ENCODE measurements around the gene WDR27. TPM values are rescaled to one million over a fixed set of nuclear protein-coding genes. Genes with fewer than 3 reads are reported as not detected.
"Not testable (repeated sequence)": the region's sequence is repeated elsewhere in the genome, so short reads cannot be mapped to it uniquely, and the experiment has no call there.

Gene WDR27
- total RNA-seq, 1 donor from 2014 or later = 27.2 TPM

DNA sequence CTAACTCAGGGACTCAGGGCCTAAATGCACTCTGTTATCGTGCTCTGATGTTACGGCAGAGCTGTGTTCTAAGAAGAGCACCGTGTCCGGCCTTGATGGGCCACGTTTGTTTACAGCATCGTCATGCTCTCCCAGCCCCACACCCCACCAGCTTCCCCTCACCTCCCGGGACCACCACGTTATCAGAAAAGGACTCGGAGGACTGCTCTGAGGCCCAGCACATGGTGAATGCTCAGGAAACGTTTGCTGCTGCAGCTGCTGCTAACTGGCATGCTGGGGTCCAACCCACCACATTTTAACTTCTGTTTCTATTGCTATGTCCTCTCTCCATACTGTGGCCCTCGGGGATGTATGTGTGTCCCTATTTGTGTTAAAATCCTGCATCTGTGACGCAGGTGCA is 50.3 kb downstream of the WDR27 start:
- TF ChIP-seq, protein P1, sequence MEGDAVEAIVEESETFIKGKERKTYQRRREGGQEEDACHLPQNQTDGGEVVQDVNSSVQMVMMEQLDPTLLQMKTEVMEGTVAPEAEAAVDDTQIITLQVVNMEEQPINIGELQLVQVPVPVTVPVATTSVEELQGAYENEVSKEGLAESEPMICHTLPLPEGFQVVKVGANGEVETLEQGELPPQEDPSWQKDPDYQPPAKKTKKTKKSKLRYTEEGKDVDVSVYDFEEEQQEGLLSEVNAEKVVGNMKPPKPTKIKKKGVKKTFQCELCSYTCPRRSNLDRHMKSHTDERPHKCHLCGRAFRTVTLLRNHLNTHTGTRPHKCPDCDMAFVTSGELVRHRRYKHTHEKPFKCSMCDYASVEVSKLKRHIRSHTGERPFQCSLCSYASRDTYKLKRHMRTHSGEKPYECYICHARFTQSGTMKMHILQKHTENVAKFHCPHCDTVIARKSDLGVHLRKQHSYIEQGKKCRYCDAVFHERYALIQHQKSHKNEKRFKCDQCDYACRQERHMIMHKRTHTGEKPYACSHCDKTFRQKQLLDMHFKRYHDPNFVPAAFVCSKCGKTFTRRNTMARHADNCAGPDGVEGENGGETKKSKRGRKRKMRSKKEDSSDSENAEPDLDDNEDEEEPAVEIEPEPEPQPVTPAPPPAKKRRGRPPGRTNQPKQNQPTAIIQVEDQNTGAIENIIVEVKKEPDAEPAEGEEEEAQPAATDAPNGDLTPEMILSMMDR (conservative IDR thresholded peaks at IDR 0.05; ENCODE audit: low read depth, low read length) = no peak
- DNase-seq (ENCODE audit: low read depth) = no peak
- H3K4me3 ChIP-seq (ENCODE audit: low read depth, low read length) = no peak overlapping the region

DNA sequence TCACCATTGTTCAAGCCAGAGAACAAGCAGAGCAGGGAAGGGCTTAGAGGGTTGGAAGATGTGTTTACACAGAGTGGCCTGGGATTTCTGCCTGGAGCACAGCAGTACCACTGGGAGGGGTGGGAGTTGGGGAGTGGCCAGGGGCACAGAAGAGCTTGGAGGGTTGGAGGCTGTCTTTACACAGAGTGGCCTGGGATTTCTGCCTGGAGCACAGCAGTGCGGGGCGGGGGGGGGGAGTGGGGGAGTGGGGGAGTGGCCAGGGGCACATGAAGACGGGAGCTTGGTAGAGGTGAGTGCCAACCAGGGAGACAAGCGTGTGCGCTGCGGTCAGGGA is 50.9 kb downstream of the WDR27 start:
- TF ChIP-seq, protein P1 (conservative IDR thresholded peaks at IDR 0.05; ENCODE audit: low read depth, low read length) = no peak
- DNase-seq (ENCODE audit: low read depth) = no peak
- no peak overlapping the region for H3K4me3 ChIP-seq (ENCODE audit: low read depth, low read length)

DNA sequence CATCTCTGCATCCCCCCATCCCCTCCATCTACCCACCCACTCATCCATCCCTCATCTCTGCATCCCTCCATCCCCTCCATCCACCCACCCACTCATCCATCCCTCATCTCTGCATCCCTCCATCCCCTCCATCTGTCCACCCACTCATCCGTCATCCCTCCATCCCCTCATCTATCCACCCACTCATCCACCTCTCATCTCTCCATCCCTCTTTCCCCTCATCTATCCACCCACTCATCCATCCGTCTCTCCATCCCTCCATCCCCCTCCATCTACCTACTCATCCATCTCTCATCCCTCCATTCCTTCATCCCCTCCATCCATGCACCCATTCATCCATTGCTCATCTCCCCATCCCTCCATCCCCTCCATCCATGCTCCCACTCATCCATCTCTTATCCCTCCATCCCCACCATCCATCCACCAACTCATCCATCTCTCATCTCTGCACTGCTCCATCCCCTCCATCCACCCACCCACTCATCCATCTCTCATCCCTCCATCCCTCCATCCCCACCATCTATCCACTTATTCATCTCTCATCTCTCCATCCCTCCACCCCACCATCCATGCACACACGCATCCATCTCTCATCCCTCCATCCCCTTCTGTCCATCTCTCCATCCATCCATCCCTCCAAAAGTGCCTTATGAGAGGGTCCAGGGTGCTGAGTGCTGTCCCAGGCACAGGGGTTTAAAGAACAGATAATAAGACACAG is 51.4 kb downstream of the WDR27 start:
- no peak overlapping the region for H3K4me3 ChIP-seq (ENCODE audit: low read depth, low read length)
- TF ChIP-seq, protein P1 (conservative IDR thresholded peaks at IDR 0.05; ENCODE audit: low read depth, low read length) = no peak
- no peak for DNase-seq (ENCODE audit: low read depth)

DNA sequence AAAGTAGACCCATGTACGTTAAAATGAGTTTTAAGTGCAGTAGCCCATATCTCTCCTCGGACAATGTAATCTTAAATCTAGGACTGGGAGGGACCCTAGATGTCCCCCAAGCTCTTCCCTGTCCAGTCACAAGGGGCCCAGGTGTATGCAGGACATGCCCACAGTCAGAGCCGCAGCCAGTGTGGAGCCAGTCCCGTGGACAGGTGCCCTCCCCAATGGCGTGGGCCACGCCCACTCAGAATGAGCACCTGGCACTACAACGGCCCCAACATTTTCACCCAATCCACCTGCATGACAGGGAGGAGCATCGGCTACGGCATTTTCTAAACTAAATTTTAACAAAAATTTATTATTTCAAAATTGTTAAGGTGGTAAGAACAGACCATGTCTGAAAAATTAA is 53.2 kb downstream of the WDR27 start:
- no peak for DNase-seq (ENCODE audit: low read depth)
- TF ChIP-seq, protein P1 (conservative IDR thresholded peaks at IDR 0.05; ENCODE audit: low read depth, low read length) = no peak
- H3K4me3 ChIP-seq (ENCODE audit: low read depth, low read length) = no peak overlapping the region

DNA sequence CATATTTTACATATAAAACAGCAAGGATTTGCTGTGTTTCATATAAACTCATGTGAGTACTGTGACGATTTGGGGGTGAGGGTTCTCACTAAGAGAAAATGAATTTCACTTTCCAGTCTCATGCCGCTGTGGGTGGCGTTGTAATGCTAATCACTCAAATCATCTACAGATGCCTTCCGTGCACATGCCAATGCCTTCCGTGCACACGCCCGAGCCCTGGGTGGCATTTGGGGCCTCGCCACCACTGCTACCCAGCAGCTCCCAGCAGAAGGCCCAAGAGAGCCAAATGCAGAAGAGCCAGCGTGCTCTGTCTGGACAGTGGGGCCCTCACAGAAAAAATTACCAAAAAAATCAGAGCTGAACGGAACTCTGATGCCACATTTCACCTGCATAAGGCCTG is 53.7 kb downstream of the WDR27 start:
- TF ChIP-seq, protein P1 (conservative IDR thresholded peaks at IDR 0.05; ENCODE audit: low read depth, low read length) = no peak
- no peak overlapping the region for H3K4me3 ChIP-seq (ENCODE audit: low read depth, low read length)
- no peak for DNase-seq (ENCODE audit: low read depth)

DNA sequence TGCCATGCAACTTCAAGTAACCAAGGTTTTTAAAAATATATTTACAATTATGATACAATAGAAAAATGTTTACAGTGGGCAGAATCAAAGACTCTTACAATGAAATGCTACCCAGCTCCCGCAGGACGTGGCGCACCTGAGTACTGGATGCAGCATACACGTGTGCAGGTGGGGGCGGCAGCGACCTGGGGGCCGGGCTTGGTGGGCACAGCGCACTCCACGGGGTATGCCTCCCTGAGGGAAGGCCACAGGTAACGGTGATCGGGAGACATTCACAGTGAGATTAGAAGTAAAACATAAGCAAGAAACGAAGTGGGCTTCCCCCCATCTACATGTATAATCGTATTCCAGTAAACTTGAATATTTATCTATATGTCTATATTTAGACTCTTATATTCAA is 54.2 kb downstream of the WDR27 start:
- DNase-seq (ENCODE audit: low read depth) = no peak
- no peak overlapping the region for H3K4me3 ChIP-seq (ENCODE audit: low read depth, low read length)
- TF ChIP-seq, protein P1 (conservative IDR thresholded peaks at IDR 0.05; ENCODE audit: low read depth, low read length) = no peak

DNA sequence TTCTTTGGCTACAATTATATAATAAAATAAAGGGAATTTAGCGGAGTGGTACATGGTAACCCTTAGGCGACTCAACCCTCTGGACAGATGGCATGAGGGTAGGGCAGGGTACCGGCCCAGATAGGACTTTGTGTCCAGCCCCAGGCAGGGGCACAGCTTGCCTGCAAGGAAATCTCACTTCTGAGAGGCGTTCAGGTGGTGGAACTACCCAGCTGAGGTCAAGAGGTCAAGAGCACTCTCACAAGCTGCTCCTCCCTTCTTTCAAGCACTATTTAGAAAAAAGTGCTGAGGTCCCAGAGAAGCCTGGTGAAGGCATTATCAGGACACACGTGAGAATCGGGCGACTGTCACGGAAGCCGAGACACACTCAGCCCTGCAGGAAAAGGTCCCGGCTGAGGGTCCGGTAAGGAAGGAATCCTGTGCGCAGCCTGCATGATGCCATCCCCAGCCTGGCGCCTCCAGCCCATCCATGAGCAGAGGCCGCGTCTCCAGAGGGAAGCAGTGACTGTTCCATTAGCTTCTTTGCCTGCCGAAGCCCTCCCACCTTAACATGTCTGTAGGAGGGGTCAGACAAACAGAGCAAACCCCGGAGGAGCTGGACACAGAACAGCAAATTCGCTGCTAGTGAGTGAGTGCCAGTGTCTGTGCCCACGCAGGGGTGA is 54.8 kb downstream of the WDR27 start:
- TF ChIP-seq, protein P1 (conservative IDR thresholded peaks at IDR 0.05; ENCODE audit: low read depth, low read length) = no peak
- H3K4me3 ChIP-seq (ENCODE audit: low read depth, low read length) = no peak overlapping the region
- no peak for DNase-seq (ENCODE audit: low read depth)

DNA sequence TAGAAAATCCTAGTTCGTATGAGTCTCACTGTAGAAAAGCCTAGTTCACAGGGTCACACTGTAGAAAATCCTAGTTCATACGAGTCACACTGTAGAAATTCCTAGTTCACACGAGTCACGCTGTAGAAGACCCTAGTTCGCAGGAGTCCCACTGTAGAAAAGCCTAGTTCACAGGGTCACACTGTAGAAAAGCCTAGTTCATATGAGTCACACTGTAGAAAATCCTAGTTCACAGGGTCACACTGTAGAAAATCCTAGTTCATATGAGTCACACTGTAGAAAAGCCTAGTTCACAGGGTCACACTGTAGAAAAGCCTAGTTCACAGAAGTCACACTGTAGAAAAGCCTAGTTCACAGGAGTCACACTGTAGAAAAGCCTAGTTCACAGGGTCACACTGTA is 56.4 kb downstream of the WDR27 start:
- DNase-seq (ENCODE audit: low read depth); H3K4me3 ChIP-seq (ENCODE audit: low read depth, low read length): not testable (repeated sequence)
